Stimulated activated CD4-positive, alpha-beta T cell treated with anti-CD3 and anti-CD28 coated beads, Interleukin-1b, Interleukin-23, amount 100 ng/mL, for 48 hours (primary cell): ENCODE measurements around the gene TNIK.
"Not testable (repeated sequence)": the region's sequence is repeated elsewhere in the genome, so short reads cannot be mapped to it uniquely, and the experiment has no call there.

Source experiments
- DNase-seq: peaks from one replicate; pipeline ENCODE4 v3.0.0-alpha.2; 2020

The TNIK gene

GRCh38 chr3:171333784-171334464 lies 126.3 kb downstream of the TNIK start:
- no peak for DNase-seq

GRCh38 chr3:171330938-171331337 lies 129.3 kb downstream of the TNIK start:
- no peak for DNase-seq

- DNase-seq, result no peak
Measured at GRCh38 chr3:171329746-171330145, 130.5 kb downstream of the TNIK start.

GRCh38 chr3:171328419-171329082 lies 131.7 kb downstream of the TNIK start:
- peak; percentile 24 for DNase-seq

GRCh38 chr3:171327441-171328174 lies 132.6 kb downstream of the TNIK start:
- DNase-seq, result no peak

DNA sequence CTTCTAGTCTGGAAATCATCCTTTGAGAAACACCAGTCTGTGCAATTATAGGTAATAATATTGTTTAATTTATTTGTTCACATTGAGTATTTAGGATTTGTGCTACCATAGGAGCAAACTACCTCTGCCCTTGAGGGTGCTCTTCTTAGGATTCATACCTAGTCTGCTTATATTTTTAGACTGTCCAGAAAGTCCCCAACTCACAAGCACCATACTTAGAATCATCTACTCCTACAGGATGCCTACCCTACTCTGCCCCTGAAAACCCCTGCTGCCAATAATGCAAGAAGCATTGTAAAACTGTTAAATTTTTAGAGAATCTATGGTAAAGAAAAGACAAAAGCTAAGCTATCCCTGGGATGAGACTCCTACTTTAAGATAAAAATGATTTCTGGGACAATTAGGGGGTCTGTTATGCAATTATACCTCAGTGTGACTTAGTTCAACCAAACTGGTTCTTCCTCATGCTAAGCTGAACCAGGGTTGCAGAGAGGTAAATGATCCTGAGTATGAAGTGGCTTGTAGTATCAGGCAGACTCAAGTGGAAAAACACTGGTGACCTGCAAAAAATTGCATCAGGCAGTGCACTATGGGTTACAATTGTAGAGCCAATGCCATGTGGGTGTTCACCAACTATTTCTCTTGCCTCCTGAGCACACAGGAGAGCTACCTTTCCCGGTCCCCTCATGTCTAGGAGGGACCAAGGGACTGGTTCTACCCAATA lies 133.3 kb downstream of the TNIK start:
- no peak for DNase-seq

DNA sequence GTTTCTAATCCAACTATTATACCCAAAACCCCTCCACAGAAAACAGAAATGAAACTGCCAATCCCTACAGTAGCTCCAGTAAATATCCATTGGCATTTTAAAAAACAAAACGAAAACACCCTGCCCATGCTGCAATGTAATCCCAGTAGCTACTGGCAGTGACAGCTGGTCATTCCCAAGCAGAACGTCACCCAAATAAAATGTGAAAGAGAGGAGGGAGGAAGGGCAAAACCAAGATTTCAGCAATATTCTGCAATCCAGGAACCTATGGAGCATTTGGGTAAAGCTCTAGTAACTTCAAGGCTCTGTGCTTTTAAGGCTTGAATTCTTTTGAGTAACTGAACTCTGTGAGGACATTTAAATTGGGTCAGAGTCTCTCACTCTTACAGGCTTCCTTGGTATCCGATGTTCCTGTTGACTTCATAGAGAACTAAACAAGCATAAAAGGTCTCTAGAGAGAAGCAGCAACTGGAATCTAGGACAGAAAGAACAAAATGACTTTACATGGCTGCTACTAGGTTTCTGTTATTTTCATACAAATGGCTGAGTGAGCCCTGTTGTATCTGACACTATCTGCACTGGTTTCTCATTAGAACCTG lies 136.2 kb downstream of the TNIK start:
- no peak for DNase-seq

- no peak for DNase-seq
Measured at GRCh38 chr3:171321559-171322360, 138.4 kb downstream of the TNIK start.

- no peak for DNase-seq
Measured at GRCh38 chr3:171320750-171321558, 139.3 kb downstream of the TNIK start.

DNA sequence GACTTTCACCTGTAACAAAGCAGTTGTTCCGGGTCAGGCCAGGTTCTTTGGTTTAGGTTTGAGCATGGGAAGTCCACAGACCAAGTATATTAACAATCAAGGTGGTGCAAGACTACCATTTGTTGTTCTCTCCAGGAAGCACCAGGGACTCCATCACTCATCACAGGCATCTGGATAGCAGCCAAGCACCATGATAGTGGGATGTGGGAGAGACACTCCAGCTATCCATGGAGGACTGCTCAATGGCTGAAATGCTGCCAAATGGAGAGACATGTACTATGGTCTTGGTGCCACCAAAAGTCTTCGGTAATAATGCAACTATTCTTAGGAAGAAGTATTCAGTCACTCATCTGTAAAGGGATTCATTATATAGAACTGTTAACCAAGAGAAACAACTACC lies 143.0 kb downstream of the TNIK start:
- no peak for DNase-seq

DNA sequence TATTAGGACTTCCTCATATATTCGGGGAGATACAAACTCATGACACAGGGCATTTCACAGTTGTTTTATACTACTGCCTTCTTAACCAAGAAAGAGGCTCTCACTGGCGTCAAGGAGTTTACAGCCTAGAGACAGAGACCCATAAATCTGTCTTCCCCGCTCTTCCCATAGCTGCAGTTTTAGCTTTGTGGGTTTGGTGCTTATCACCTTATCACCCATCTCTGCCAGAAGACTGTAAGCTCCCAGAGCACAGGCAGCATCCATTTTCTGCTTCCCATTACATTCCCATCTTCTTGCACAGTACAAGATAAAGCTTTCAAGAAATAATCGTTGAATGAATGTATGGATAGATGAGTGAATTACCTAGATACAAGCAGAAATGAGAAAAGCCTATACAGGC lies 144.3 kb downstream of the TNIK start:
- no peak for DNase-seq

GRCh38 chr3:171315101-171315500 lies 145.1 kb downstream of the TNIK start:
- DNase-seq, result no peak

GRCh38 chr3:171314341-171314740 lies 145.9 kb downstream of the TNIK start:
- DNase-seq, result no peak

GRCh38 chr3:171313702-171314101 lies 146.5 kb downstream of the TNIK start:
- no peak for DNase-seq

DNA sequence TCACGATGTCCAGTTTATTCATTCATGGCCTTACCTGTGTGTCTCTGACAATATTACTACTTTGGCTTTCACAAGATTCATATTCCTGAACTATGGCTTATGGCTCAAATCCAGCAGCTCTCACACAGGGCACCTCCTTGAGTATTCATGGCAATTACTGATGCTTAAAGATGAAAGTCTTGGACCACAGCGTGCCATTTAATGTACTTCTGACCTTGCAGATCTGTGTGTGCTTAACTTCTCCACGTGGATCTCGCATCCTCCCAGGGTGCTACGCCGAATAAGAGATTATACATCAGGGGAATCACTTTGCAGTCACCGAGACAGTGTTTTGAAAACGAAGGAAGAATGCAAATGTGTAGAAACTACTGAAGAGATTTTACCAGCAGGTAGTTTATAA lies 147.5 kb downstream of the TNIK start:
- DNase-seq, result no peak

DNA sequence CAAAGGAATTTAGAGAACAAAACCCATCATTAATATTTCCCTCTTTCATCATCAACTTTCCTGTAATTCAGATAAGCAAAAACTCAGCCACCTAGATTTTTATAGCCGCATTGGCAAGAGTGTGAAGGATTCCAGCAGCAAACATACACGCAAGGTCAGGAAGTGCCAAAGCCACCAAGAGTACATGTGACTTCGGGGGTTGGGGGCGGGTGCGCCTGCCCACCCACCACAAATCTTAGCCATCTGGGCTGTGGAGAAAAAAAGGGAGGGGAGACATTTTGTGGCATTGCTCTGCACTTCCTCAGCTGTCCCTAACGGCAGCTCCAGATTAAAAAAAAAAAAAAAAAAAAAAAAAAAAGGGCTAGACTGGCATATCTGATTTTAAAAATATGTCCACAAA lies 148.4 kb downstream of the TNIK start:
- DNase-seq, result no peak

- no peak for DNase-seq
Measured at GRCh38 chr3:171309906-171310359, 150.3 kb downstream of the TNIK start.

DNA sequence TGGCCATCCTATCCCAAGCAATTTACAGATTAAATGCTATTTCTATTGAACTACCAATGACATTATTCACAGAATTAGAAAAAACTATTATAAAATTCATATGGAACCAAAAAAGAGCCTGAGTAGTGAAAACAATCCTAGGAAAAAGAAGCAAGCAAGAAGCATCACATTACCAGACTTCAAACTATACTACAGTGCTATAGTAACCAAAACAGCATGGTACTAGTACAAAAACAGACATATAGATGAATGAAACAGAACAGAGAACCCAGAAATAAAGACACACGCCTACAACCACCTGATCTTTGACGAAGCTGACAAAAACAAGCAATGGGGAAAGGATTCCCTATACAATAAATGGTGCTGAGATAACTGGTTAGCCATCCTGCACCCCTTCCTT lies 152.2 kb downstream of the TNIK start:
- no peak for DNase-seq

GRCh38 chr3:171307046-171307585 lies 153.1 kb downstream of the TNIK start:
- no peak for DNase-seq

GRCh38 chr3:171306631-171307030 lies 153.6 kb downstream of the TNIK start:
- no peak for DNase-seq

GRCh38 chr3:171305823-171306222 lies 154.4 kb downstream of the TNIK start:
- not testable (repeated sequence) for DNase-seq
